HG02798 (cell line): ENCODE results near the gene MAMDC4.

Experiments
- ATAC-seq: cut with Tn5 transposase; IDR thresholded peaks from one replicate; pipeline ENCODE4 v1.9.1; 2021; ENCODE audit warnings: mild to moderate bottlenecking; ENCODE audit not compliant: unreplicated experiment, poor library complexity

Gene MAMDC4

GRCh38 chr9:136848393-136849037 lies 3.6 kb upstream of the MAMDC4 start:
- ATAC-seq = no peak

GRCh38 chr9:136849038-136849959 lies 2.8 kb upstream of the MAMDC4 start, which contains the start of gene PHPT1:
Gene PHPT1, plus strand, starts transcription at chr9:136849409. Its CDS starts 22 bp downstream, at chr9:136849431.
- peak; percentile 84 for ATAC-seq

- no peak for ATAC-seq
Observed at GRCh38 chr9:136849960-136850865, 1.9 kb upstream of the MAMDC4 start.

GRCh38 chr9:136850866-136851775 lies 1.0 kb upstream of the MAMDC4 start:
- ATAC-seq = no peak

DNA sequence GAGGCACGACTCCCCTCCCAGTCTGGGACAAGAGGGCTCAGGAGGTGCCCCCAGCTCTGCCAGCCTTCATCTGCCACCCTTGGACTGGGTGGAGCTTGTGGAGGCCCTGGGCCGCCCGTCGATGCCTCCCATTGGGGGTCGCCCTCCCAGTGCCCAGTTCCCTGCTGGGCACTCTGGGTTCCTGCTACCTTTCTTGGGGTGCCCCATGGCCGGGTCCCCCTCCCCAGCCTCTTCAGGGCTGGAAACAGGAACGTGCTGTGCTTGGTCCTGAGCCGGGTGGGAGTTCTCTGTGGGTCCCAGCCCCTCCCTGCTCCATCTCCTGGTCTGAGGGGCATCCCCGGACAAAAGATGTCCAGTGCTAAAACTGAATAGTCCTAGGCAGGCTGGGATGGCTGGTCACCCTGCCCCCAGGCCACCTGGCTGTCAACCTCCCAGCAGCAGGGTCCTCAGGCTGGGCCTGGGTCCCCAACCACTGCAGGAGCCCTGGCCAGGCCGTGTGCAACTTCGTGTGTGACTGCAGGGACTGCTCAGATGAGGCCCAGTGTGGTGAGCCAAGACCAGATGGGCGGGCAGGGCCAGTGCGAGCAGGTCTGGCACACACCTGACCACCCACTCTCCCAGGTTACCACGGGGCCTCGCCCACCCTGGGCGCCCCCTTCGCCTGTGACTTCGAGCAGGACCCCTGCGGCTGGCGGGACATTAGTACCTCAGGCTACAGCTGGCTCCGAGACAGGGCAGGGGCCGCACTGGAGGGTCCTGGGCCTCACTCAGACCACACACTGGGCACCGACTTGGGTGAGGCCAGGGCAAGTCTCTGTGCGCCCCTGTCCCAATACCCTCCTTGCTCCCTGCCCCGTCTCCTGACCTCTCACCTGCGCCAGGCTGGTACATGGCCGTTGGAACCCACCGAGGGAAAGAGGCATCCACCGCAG lies 784 bp downstream of the MAMDC4 start:
- ATAC-seq = no peak

- no peak for ATAC-seq
Observed at GRCh38 chr9:136853596-136854112, 1.5 kb downstream of the MAMDC4 start.

- ATAC-seq = no peak
Observed at GRCh38 chr9:136854113-136854841, 2.1 kb downstream of the MAMDC4 start.

DNA sequence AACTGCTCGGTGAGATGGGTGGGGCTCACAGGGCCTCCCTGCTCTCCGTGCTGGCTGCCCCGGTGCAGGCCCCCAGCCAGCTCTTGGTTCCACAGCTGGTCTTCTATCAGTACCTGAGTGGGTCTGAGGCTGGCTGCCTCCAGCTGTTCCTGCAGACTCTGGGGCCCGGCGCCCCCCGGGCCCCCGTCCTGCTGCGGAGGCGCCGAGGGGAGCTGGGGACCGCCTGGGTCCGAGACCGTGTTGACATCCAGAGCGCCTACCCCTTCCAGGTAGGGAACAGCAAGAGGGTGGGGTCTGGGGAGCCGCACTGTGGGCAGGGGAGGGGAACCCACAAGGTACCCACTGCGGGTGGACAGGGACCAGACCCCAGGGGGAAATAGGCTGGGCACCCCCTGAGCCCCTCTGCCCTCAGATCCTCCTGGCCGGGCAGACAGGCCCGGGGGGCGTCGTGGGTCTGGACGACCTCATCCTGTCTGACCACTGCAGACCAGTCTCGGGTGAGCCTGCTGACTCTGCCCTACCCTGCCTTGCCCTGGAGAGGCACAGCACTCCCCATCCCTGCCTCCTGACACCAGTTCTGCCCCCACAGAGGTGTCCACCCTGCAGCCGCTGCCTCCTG lies 2.8 kb downstream of the MAMDC4 start:
- ATAC-seq = no peak

DNA sequence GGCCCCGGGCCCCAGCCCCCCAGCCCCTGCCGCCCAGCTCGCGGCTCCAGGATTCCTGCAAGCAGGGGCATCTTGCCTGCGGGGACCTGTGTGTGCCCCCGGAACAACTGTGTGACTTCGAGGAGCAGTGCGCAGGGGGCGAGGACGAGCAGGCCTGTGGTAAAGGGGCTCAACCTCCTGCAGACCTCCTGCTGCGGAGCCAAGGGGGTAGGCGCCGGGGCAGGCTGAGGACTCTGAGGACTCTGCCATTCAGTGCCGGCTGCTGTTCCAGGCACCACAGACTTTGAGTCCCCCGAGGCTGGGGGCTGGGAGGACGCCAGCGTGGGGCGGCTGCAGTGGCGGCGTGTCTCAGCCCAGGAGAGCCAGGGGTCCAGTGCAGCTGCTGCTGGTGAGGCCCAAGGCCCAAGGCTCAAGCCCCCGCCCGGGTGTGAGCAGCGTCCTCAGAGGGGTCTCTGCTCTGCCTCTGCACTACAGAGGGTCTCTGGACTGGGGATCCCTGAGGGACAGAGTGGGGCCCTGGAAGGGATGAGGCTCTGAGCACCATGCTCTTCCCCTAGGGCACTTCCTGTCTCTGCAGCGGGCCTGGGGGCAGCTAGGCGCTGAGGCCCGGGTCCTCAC lies 3.4 kb downstream of the MAMDC4 start:
- ATAC-seq = no peak

GRCh38 chr9:136856079-136856476 lies 3.9 kb downstream of the MAMDC4 start:
- no peak for ATAC-seq

DNA sequence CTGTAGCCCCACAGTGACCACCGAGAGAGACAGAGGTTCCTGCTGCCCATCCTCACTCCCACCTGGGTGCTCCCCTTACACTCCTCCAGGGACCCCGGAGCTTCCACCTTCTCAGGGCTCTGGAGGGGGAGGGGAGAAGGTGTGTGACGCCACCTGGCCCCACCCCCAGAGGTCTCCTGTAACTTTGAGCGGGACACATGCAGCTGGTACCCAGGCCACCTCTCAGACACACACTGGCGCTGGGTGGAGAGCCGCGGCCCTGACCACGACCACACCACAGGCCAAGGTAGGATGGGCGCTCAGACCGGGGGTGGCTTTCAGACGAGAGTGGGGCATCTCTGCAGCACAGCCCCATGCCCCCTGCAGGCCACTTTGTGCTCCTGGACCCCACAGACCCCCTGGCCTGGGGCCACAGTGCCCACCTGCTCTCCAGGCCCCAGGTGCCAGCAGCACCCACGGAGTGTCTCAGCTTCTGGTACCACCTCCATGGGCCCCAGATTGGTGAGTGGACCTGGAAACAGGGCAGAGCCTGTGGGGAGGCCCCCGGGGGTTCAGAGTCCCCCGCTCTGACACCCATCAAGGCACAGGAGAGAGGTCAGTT lies 4.5 kb downstream of the MAMDC4 start:
- no peak for ATAC-seq

- ATAC-seq = no peak
Observed at GRCh38 chr9:136857166-136857565, 5.0 kb downstream of the MAMDC4 start.

DNA sequence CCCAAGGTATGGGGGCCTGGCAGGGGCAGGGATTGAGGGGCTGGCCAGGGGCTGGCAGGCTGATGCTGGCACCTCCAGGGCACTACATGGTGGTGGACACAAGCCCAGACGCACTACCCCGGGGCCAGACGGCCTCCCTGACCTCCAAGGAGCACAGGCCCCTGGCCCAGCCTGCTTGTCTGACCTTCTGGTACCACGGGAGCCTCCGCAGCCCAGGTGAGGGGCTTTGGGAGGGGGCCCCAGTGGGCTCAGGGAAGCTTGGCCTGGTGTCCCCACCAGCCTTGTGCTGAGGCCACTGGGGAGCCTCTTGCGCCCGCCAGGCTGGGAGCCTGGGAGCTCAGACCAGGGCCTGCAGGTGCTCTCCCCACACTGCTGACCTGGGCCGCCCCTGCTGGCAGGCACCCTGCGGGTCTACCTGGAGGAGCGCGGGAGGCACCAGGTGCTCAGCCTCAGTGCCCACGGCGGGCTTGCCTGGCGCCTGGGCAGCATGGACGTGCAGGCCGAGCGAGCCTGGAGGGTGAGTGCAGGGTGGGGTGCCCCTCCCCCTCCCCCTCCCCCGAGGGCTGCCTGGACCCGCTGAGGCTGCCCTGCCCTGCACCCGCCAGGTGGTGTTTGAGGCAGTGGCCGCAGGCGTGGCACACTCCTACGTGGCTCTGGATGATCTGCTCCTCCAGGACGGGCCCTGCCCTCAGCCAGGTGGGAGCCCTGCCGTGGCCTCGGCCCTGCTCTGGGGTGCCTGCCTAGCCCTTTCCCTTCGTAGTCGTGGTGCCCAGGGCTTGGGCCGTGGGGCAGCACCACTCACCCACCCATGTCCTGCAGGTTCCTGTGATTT lies 5.7 kb downstream of the MAMDC4 start:
- no peak for ATAC-seq

DNA sequence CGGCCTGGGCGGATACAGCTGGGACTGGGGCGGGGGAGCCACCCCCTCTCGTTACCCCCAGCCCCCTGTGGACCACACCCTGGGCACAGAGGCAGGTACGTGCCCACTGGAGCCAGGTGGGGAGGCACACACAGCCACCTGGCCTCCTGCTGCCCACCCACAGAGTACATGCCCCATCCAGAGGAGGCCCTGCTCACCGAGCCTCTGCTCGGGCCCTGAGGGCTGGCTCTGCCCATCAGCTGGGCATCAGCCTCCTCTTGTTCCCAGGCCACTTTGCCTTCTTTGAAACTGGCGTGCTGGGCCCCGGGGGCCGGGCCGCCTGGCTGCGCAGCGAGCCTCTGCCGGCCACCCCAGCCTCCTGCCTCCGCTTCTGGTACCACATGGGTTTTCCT lies 6.3 kb downstream of the MAMDC4 start:
- ATAC-seq = no peak
